Skeletal muscle satellite cell (primary cell): ENCODE measurements around the gene SLF2.

ENCODE experiments used
- H3K27me3 ChIP-seq: 2 replicates; pipeline ENCODE4 v1.7.0; 2013; ENCODE audit warnings: low read length; ENCODE audit not compliant: control insufficient read depth, insufficient read depth
- H3K36me3 ChIP-seq: 2 replicates; pipeline ENCODE4 v1.7.0; 2013; ENCODE audit warnings: mild to moderate bottlenecking, control low read depth, low read length; ENCODE audit not compliant: insufficient read depth
- H3K4me1 ChIP-seq: 2 replicates; pipeline ENCODE4 v1.7.0; 2013; ENCODE audit warnings: low read length; ENCODE audit not compliant: control insufficient read depth, insufficient read depth
- H3K4me2 ChIP-seq: 2 replicates; pipeline ENCODE4 v1.7.0; 2013; ENCODE audit warnings: mild to moderate bottlenecking, low read length
- H3K4me3 ChIP-seq: 2 replicates; pipeline ENCODE4 v1.7.0; 2013; ENCODE audit warnings: low read length
- H3K9ac ChIP-seq: 2 replicates; pipeline ENCODE4 v1.7.0; 2013; ENCODE audit warnings: mild to moderate bottlenecking, low read depth, low read length, moderate library complexity
- H3K9me3 ChIP-seq: replicated peaks from 2 replicates; pipeline ENCODE4 v1.7.0; 2013; ENCODE audit warnings: mild to moderate bottlenecking, control low read depth, low read length

The SLF2 gene

GRCh38 chr10:100965820-100966219 is 53.1 kb downstream of the SLF2 start:
- Histone ChIP-seq H3K4me1 (peaks cover 6% of the 10 kb centered on the region), H3K36me3 (peaks cover 56% of the 10 kb centered on the region), H3K4me2 (no peak overlapping the region), H3K9me3 (no peaks in the 10 kb centered on the region), H3K27me3 (no peaks in the 10 kb centered on the region), H3K9ac (no peak overlapping the region), H3K4me3 (no peak overlapping the region)

GRCh38 chr10:100966887-100967286 is 54.1 kb downstream of the SLF2 start:
- H3K9ac ChIP-seq, result no peak overlapping the region
- H3K9me3 ChIP-seq, result no peaks in the 10 kb centered on the region
- no peaks in the 10 kb centered on the region for H3K27me3 ChIP-seq
- peaks cover 50% of the 10 kb centered on the region for H3K36me3 ChIP-seq
- H3K4me1 ChIP-seq, result peaks cover 6% of the 10 kb centered on the region
- H3K4me3 ChIP-seq, result no peak overlapping the region
- H3K4me2 ChIP-seq, result no peak overlapping the region

GRCh38 chr10:100967332-100967731 is 54.6 kb downstream of the SLF2 start:
- Histone ChIP-seq H3K36me3 (peaks cover 46% of the 10 kb centered on the region), H3K4me2 (no peak overlapping the region), H3K4me1 (peaks cover 6% of the 10 kb centered on the region), H3K9me3 (no peaks in the 10 kb centered on the region), H3K9ac (no peak overlapping the region), H3K4me3 (no peak overlapping the region), H3K27me3 (no peaks in the 10 kb centered on the region)

- H3K4me3 ChIP-seq, result peak overlapping the region; percentile 74
These were observed 55.4 kb downstream of the SLF2 start for GRCh38 chr10:100968062-100968736.

GRCh38 chr10:100968863-100969186 is 56.1 kb downstream of the SLF2 start:
- H3K9me3 ChIP-seq, result no peaks in the 10 kb centered on the region
- peak overlapping the region; percentile 74 for H3K4me3 ChIP-seq
- peaks cover 33% of the 10 kb centered on the region for H3K36me3 ChIP-seq

More at GRCh38 chr10:100968062-100968736, 55.4 kb downstream of the SLF2 start:
- Histone ChIP-seq H3K9me3 (no peaks in the 10 kb centered on the region), H3K9ac (no peak overlapping the region), H3K4me2 (peak overlapping the region; percentile 98), H3K4me1 (peaks cover 6% of the 10 kb centered on the region), H3K27me3 (no peaks in the 10 kb centered on the region), H3K36me3 (peaks cover 37% of the 10 kb centered on the region)

GRCh38 chr10:100969187-100970075 is 56.7 kb downstream of the SLF2 start, which contains the start of gene SEMA4G:
Gene SEMA4G (plus strand): TSS chr10:100969504. CDS start chr10:100972913, 3,409 bp downstream.
- Histone ChIP-seq H3K4me1 (peaks cover 6% of the 10 kb centered on the region), H3K27me3 (no peaks in the 10 kb centered on the region), H3K36me3 (peaks cover 28% of the 10 kb centered on the region), H3K4me2 (peak within 1 kb of the TSS; percentile 98), H3K4me3 (peak within 1 kb of the TSS; percentile 74), H3K9ac (peak within 1 kb of the TSS; percentile 33), H3K9me3 (no peaks in the 10 kb centered on the region)

More at GRCh38 chr10:100968863-100969186, 56.1 kb downstream of the SLF2 start:
- Histone ChIP-seq H3K4me1 (peaks cover 6% of the 10 kb centered on the region), H3K9ac (peak overlapping the region; percentile 18), H3K4me2 (peak overlapping the region; percentile 98), H3K27me3 (no peaks in the 10 kb centered on the region)

- H3K4me1 ChIP-seq, result peaks cover 6% of the 10 kb centered on the region
- H3K4me2 ChIP-seq, result peak overlapping the region; percentile 98
- no peaks in the 10 kb centered on the region for H3K9me3 ChIP-seq
- no peaks in the 10 kb centered on the region for H3K27me3 ChIP-seq
- no peak overlapping the region for H3K9ac ChIP-seq
- peak overlapping the region; percentile 74 for H3K4me3 ChIP-seq
- H3K36me3 ChIP-seq, result peaks cover 20% of the 10 kb centered on the region
These were observed 57.5 kb downstream of the SLF2 start for GRCh38 chr10:100970076-100970913.

- Histone ChIP-seq H3K36me3 (peaks cover 12% of the 10 kb centered on the region), H3K4me1 (peaks cover 6% of the 10 kb centered on the region), H3K9ac (no peak overlapping the region), H3K9me3 (no peaks in the 10 kb centered on the region), H3K4me3 (no peak overlapping the region), H3K4me2 (no peak overlapping the region), H3K27me3 (no peaks in the 10 kb centered on the region)
These were observed 58.4 kb downstream of the SLF2 start for GRCh38 chr10:100970914-100971811.

- no peak overlapping the region for H3K9ac ChIP-seq
- peaks cover under 1% of the 10 kb centered on the region for H3K36me3 ChIP-seq
These were observed 59.5 kb downstream of the SLF2 start for GRCh38 chr10:100972115-100972903.

More at GRCh38 chr10:100972115-100972903, 59.5 kb downstream of the SLF2 start:
- H3K9me3 ChIP-seq, result no peaks in the 10 kb centered on the region
- no peak overlapping the region for H3K4me3 ChIP-seq
- no peaks in the 10 kb centered on the region for H3K27me3 ChIP-seq
- H3K4me1 ChIP-seq, result peaks cover 6% of the 10 kb centered on the region
- no peak overlapping the region for H3K4me2 ChIP-seq
